Lower leg skin (tissue), 4 donors: ENCODE results near the gene ZNF543. TPM values are rescaled to one million over a fixed set of nuclear protein-coding genes. Genes with fewer than 3 reads are reported as not detected.

Experiments
- DNase-seq, 2 donors: peaks; one replicate each; pipeline ENCODE4 v3.0.0-alpha.2; 2019; ENCODE audit warnings: low spot score in 2 of 2
- H3K4me3 ChIP-seq: fragments of 200-600 bp; sonication (generic); 2 replicates; pipeline ENCODE4 v1.5.1; 2017; ENCODE audit warnings: mild to moderate bottlenecking, low read depth; ENCODE audit not compliant: poor library complexity, severe bottlenecking
- POLR2A ChIP-seq, 2 donors: fragments of 450-650 bp; IDR thresholded peaks; one replicate each; pipeline ENCODE4 v1.6.1; 2016 to 2017; ENCODE audit warnings: antibody characterized with exemption in 2 of 2, mild to moderate bottlenecking in 1 of 2, moderate library complexity in 1 of 2
- WGBS, 2 donors: methylation state at CpG; one replicate each; pipeline ENCODE4 v1.1.5; 2018; 5-methylcytosine and 5-hydroxymethylcytosine counted together
- intact Hi-C: fragments of 100-400 bp; cut with DNase I; formaldehyde crosslinking; loops from one replicate; pipeline ENCODE4 v1.15.0; 2023; ENCODE audit warnings: low total_unique reads
- total RNA-seq, 4 donors: library from RNA; depleted of rRNA; stranded (reverse); fragments of >200 nt; gene quantifications; one replicate each; pipeline ENCODE4 v1.1.0, GENCODE V29; 2016
- TF ChIP-seq, protein P1 (sequence below), 3 donors: fragments of 450-650 bp; IDR thresholded peaks; one replicate each; pipeline ENCODE4 v1.5.1; 2016; ENCODE audit warnings: antibody characterized with exemption in 3 of 3, mild to moderate bottlenecking in 3 of 3, moderate library complexity in 2 of 3

Gene ZNF543
- total RNA-seq, 4 donors from 2014 or later = 11.4 to 15.7 (median 12.4) TPM

DNA sequence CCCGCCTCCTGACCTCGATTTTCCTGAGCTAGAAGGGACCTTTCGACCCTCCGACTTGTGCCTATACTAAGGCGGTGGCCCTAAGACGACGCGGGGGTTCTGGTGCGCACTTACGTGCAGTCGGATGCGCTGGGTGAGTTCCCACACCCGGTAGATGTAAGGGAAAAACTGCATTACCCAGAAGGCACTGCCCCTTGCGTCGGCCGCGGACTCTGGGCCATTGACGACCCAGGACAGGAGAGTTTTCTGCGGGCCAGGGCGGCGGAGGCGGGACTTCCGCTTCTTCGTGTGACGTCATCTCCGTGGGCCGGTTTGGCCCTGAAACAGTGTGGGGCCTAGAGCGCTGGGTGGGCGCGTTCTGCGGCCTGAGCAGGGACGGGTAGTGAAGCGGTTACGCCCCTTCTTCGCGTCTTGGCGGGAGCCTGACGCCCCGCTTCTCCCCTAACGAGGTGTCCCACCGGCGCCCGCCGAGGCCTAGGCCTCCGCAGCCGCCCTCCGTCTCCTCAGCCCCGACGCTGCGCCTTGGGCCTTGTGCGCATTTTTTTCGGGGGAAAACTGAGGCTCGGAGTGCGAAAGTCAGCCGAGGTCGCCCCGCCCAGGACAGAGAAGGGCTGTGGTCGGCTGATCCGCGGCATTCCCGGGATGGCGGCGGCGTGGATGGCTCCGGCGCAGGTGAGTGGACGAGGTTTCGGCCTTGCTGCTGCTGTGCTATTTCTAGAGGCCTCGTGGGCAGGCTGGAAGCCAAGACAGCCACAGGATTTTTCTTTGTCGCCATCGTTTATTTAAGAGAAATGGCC lies 39.9 kb upstream of the ZNF543 start, which contains the start of gene ZNF460:
Gene ZNF460 (plus strand): TSS at position 321 of the 797 bp plus-strand sequence. CDS start 322 bp downstream, at position 643.
- TF ChIP-seq POLR2A (IDR thresholded peaks at IDR 0.05) = peak in 1 of 2 donors; percentile 23
- TF ChIP-seq, protein P1, sequence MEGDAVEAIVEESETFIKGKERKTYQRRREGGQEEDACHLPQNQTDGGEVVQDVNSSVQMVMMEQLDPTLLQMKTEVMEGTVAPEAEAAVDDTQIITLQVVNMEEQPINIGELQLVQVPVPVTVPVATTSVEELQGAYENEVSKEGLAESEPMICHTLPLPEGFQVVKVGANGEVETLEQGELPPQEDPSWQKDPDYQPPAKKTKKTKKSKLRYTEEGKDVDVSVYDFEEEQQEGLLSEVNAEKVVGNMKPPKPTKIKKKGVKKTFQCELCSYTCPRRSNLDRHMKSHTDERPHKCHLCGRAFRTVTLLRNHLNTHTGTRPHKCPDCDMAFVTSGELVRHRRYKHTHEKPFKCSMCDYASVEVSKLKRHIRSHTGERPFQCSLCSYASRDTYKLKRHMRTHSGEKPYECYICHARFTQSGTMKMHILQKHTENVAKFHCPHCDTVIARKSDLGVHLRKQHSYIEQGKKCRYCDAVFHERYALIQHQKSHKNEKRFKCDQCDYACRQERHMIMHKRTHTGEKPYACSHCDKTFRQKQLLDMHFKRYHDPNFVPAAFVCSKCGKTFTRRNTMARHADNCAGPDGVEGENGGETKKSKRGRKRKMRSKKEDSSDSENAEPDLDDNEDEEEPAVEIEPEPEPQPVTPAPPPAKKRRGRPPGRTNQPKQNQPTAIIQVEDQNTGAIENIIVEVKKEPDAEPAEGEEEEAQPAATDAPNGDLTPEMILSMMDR (IDR thresholded peaks at IDR 0.05) = no peak
- WGBS, 2 donors = 0 to 1% methylated on average over 32 to 69 of the region's 71 CpGs

DNA sequence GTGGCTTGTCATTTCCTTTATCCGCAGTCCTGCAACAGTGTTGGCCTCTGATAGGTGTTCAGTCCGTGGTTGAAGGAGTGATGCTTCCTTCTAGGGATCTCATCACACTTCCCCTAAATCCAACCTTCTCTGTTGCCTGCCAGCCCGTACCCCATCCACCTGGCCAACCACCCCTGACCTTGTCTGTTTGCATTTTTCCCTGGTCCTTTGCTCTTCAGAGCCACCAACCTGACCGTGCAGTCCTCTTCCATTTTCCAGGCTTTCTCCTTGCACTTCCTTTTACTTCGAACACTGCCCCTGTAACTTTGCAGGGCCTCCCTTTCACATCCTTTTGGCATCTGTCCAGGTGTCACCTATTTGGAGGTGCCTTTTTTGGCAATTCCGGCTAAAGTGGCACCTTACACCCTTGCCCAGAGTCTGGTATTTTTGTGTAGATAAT lies 39.3 kb upstream of the ZNF543 start:
- intact Hi-C loops = no loop called here
- WGBS, 2 donors = 5% methylated on average over 6 of the region's 6 CpGs
- DNase-seq = no peak

More for the DNA sequence above, 39.9 kb upstream of the ZNF543 start, which contains the start of gene ZNF460:
- intact Hi-C loops = no loop called here
- peak; percentile 96 to 99 for DNase-seq
- peak within 1 kb of the TSS; percentile 91 for H3K4me3 ChIP-seq

DNA sequence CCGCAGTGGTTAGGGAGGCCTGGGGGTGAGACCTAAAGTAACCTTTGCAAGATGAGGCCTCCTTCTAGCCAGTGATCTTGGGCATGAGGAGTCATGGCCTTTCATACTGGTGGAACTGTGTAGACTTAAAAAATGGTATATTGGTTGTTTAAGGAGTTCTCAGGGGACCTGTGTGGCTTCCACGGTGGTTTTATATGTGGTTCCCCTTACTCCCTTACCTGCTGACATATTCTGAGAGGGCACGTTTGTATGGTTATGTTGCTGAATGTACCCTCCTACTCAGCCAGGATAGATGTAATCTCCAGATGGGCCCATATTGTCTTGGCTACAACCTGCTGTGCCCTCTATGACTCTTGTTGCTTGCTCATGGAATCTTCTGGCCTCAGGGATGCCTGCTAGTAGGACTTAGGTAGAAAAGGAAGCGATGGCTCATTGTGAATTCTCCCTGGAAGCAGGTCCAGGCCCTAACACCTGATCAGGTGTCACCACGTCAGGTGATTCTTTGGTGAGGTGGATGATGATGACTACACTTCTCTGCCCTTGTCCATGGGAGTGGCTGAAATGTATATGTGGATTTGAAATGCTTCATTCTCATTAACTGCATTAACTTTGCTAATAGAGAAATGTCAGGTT lies 38.1 kb upstream of the ZNF543 start:
- no peak for DNase-seq
- WGBS, 2 donors = 61 to 62% methylated on average over 5 of the region's 5 CpGs

More for the DNA sequence above, 39.3 kb upstream of the ZNF543 start:
- peak overlapping the region; percentile 91 for H3K4me3 ChIP-seq
- no peak for TF ChIP-seq POLR2A (IDR thresholded peaks at IDR 0.05)
- TF ChIP-seq, protein P1 (IDR thresholded peaks at IDR 0.05) = no peak

DNA sequence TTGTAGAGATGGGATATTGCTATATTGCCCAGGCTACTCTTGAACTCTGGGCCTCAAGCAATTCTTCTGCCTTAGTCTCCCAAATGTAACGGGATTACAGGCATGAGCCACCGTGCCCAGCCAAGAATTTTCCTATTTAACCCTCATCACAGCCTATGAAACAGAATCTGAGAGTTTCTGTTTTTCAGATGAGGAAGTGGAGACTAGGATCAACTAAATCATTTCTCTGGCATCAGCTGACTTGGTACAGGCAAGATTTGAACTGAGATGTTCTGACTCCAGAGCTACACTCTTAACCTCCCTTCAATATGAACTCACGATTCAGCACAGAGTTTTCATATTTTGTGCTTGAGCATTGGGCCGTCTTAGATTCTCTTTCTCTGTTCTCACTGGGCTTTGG lies 31.9 kb upstream of the ZNF543 start:
- no peak overlapping the region for H3K4me3 ChIP-seq
- TF ChIP-seq, protein P1 (IDR thresholded peaks at IDR 0.05) = no peak
- TF ChIP-seq POLR2A (IDR thresholded peaks at IDR 0.05) = no peak
- no peak for DNase-seq
- intact Hi-C loops = no loop called here
- 88 to 93% methylated on average over 4 of the region's 4 CpGs for WGBS, 2 donors

More for the DNA sequence above, 38.1 kb upstream of the ZNF543 start:
- TF ChIP-seq POLR2A (IDR thresholded peaks at IDR 0.05) = no peak
- TF ChIP-seq, protein P1 (IDR thresholded peaks at IDR 0.05) = no peak
- no peak overlapping the region for H3K4me3 ChIP-seq
- intact Hi-C loops = no loop called here

DNA sequence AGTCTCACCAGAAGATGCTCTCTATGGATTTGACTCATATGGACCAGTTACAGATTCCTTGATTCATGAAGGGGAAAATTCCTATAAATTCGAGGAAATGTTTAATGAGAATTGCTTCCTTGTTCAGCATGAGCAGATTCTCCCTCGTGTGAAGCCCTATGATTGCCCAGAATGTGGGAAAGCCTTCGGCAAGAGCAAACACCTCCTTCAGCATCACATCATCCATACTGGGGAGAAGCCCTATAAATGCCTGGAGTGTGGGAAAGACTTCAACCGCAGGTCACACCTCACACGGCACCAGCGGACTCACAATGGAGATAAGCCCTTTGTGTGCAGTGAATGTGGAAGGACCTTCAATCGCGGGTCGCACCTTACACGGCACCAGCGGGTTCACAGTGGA lies 29.3 kb upstream of the ZNF543 start:
- H3K4me3 ChIP-seq = no peak overlapping the region
- TF ChIP-seq, protein P1 (IDR thresholded peaks at IDR 0.05) = no peak
- no peak for TF ChIP-seq POLR2A (IDR thresholded peaks at IDR 0.05)
- 94 to 96% methylated on average over 11 of the region's 11 CpGs for WGBS, 2 donors
- DNase-seq = no peak
- intact Hi-C loops = no loop called here
